HG03108 (cell line): ENCODE measurements around the gene CCRL2.

Experiments
- ATAC-seq: cut with Tn5 transposase; IDR thresholded peaks from one replicate; pipeline ENCODE4 v1.9.1; 2021; ENCODE audit warnings: moderate library complexity; ENCODE audit not compliant: unreplicated experiment

Gene CCRL2

GRCh38 chr3:46406788-46407611, at the start of gene CCRL2, which contains the start of gene CCR5AS:
Gene CCRL2 (plus strand): TSS chr3:46407259. CDS start chr3:46408080, 821 bp downstream.
Gene CCR5AS (minus strand): TSS chr3:46407066.
- no peak for ATAC-seq

DNA sequence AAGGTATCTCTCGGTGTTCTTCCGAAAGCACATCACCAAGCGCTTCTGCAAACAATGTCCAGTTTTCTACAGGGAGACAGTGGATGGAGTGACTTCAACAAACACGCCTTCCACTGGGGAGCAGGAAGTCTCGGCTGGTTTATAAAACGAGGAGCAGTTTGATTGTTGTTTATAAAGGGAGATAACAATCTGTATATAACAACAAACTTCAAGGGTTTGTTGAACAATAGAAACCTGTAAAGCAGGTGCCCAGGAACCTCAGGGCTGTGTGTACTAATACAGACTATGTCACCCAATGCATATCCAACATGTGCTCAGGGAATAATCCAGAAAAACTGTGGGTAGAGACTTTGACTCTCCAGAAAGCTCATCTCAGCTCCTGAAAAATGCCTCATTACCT, 48.6 kb upstream of the CCRL2 start:
- no peak for ATAC-seq

DNA sequence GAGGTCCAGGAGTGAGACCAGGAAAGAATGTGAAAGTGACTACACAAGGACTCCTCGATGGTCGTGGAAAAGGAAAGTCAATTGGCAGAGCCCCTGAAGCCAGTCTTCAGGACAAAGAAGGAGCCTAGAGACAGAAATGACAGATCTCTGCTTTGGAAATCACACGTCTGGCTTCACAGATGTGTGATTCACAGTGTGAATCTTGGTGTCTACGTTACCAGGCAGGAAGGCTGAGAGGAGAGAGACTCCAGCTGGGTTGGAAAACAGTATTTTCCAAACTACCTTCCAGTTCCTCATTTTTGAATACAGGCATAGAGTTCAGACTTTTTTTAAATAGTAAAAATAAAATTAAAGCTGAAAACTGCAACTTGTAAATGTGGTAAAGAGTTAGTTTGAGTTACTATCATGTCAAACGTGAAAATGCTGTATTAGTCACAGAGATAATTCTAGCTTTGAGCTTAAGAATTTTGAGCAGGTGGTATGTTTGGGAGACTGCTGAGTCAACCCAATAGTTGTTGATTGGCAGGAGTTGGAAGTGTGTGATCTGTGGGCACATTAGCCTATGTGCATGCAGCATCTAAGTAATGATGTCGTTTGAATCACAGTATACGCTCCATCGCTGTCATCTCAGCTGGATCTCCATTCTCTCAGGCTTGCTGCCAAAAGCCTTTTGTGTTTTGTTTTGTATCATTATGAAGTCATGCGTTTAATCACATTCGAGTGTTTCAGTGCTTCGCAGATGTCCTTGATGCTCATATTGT, 47.1 kb upstream of the CCRL2 start:
- ATAC-seq = no peak

DNA sequence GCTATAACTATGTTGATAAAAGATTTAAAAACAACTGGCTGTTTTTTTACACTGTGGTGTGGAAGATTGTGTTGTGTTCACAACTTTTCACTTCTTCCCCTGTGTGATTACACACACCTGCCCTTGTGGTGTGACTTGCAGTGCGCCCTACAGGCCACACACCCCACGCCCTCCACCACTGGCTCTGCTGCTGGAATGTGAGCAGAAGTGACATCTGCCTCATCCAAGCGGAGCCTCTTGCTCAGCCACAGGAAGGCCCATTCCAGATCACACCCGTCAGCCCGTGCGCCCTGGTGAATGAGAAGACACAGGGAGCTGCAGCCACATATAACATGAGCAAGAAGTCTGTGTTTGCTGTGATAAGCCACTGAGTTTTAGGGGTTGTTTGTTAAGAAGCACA, 46.2 kb upstream of the CCRL2 start:
- no peak for ATAC-seq

GRCh38 chr3:46361408-46362283, 45.4 kb upstream of the CCRL2 start:
- ATAC-seq = no peak

- ATAC-seq = no peak
Observed at GRCh38 chr3:46365041-46365440, 42.0 kb upstream of the CCRL2 start.

GRCh38 chr3:46365737-46366524, 41.1 kb upstream of the CCRL2 start:
- no peak for ATAC-seq

- ATAC-seq = no peak
Observed at GRCh38 chr3:46367811-46368210, 39.2 kb upstream of the CCRL2 start.

GRCh38 chr3:46368569-46368968, 38.5 kb upstream of the CCRL2 start:
- ATAC-seq = no peak

GRCh38 chr3:46369151-46369550, 37.9 kb upstream of the CCRL2 start:
- no peak for ATAC-seq

DNA sequence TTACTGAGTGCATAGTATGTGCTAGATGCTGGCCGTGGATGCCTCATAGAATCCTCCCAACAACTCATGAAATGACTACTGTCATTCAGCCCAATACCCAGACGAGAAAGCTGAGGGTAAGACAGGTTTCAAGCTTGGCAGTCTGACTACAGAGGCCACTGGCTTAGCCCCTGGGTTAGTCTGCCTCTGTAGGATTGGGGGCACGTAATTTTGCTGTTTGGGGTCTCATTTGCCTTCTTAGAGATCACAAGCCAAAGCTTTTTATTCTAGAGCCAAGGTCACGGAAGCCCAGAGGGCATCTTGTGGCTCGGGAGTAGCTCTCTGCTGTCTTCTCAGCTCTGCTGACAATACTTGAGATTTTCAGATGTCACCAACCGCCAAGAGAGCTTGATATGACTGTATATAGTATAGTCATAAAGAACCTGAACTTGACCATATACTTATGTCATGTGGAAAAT, 37.4 kb upstream of the CCRL2 start:
- no peak for ATAC-seq

DNA sequence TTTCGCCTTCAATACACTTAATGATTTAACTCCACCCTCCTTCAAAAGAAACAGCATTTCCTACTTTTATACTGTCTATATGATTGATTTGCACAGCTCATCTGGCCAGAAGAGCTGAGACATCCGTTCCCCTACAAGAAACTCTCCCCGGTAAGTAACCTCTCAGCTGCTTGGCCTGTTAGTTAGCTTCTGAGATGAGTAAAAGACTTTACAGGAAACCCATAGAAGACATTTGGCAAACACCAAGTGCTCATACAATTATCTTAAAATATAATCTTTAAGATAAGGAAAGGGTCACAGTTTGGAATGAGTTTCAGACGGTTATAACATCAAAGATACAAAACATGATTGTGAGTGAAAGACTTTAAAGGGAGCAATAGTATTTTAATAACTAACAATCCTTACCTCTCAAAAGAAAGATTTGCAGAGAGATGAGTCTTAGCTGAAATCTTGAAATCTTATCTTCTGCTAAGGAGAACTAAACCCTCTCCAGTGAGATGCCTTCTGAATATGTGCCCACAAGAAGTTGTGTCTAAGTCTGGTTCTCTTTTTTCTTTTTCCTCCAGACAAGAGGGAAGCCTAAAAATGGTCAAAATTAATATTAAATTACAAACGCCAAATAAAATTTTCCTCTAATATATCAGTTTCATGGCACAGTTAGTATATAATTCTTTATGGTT, 36.1 kb upstream of the CCRL2 start, which contains the start of gene CCR5:
Gene CCR5, plus strand, starts transcription at position 108 of the 680 bp plus-strand sequence. CDS start 1,957 bp downstream, outside the sequence.
- no peak for ATAC-seq

GRCh38 chr3:46371519-46372340, 35.3 kb upstream of the CCRL2 start:
- ATAC-seq = no peak

DNA sequence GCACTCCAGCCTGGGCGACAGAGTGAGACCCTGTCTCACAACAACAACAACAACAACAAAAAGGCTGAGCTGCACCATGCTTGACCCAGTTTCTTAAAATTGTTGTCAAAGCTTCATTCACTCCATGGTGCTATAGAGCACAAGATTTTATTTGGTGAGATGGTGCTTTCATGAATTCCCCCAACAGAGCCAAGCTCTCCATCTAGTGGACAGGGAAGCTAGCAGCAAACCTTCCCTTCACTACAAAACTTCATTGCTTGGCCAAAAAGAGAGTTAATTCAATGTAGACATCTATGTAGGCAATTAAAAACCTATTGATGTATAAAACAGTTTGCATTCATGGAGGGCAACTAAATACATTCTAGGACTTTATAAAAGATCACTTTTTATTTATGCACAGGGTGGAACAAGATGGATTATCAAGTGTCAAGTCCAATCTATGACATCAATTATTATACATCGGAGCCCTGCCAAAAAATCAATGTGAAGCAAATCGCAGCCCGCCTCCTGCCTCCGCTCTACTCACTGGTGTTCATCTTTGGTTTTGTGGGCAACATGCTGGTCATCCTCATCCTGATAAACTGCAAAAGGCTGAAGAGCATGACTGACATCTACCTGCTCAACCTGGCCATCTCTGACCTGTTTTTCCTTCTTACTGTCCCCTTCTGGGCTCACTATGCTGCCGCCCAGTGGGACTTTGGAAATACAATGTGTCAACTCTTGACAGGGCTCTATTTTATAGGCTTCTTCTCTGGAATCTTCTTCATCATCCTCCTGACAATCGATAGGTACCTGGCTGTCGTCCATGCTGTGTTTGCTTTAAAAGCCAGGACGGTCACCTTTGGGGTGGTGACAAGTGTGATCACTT, 34.3 kb upstream of the CCRL2 start:
- ATAC-seq = no peak

GRCh38 chr3:46374755-46375154, 32.3 kb upstream of the CCRL2 start:
- ATAC-seq = no peak

DNA sequence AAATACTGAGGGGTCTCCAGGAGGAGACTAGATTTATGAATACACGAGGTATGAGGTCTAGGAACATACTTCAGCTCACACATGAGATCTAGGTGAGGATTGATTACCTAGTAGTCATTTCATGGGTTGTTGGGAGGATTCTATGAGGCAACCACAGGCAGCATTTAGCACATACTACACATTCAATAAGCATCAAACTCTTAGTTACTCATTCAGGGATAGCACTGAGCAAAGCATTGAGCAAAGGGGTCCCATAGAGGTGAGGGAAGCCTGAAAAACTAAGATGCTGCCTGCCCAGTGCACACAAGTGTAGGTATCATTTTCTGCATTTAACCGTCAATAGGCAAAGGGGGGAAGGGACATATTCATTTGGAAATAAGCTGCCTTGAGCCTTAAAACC, 31.8 kb upstream of the CCRL2 start:
- no peak for ATAC-seq

DNA sequence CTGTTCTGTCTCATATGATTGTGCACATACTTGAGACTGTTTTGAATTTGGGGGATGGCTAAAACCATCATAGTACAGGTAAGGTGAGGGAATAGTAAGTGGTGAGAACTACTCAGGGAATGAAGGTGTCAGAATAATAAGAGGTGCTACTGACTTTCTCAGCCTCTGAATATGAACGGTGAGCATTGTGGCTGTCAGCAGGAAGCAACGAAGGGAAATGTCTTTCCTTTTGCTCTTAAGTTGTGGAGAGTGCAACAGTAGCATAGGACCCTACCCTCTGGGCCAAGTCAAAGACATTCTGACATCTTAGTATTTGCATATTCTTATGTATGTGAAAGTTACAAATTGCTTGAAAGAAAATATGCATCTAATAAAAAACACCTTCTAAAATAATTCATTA, 31.2 kb upstream of the CCRL2 start:
- ATAC-seq = no peak

GRCh38 chr3:46378426-46378942, 28.6 kb upstream of the CCRL2 start:
- ATAC-seq = no peak
